ENCODE measurements around the gene MAZ.
A peak's percentile ranks its signal among the peaks of the same experiment; 100 is the strongest.
"Not testable (repeated sequence)": the region's sequence is repeated elsewhere in the genome, so short reads cannot be mapped to it uniquely, and the experiment has no call there.

MAZ gene

GRCh38 chr16:29784901-29785500 lies 21.3 kb upstream of the MAZ start:
- peak; percentile 66 for DNase-seq (ENCODE audit: low spot score)

GRCh38 chr16:29787155-29787554 lies 19.2 kb upstream of the MAZ start:
- DNase-seq (ENCODE audit: low spot score): not testable (repeated sequence)

- no peak for DNase-seq (ENCODE audit: low spot score)
Observed at GRCh38 chr16:29789775-29790182, 16.6 kb upstream of the MAZ start.

- peak; percentile 99 for DNase-seq (ENCODE audit: low spot score)
Observed at GRCh38 chr16:29790183-29790948, 16.0 kb upstream of the MAZ start, which contains the start of gene KIF22. Gene KIF22 (plus strand): TSS chr16:29790751. CDS start chr16:29790760, 9 bp downstream.

- peak; percentile 25 for DNase-seq (ENCODE audit: low spot score)
Observed at GRCh38 chr16:29790949-29791844, 15.1 kb upstream of the MAZ start.

- DNase-seq (ENCODE audit: low spot score): peak; percentile 47
Observed at GRCh38 chr16:29791845-29792807, 14.2 kb upstream of the MAZ start.

- not testable (repeated sequence) for DNase-seq (ENCODE audit: low spot score)
Observed at GRCh38 chr16:29793153-29793552, 13.2 kb upstream of the MAZ start.

GRCh38 chr16:29794231-29794710 lies 12.1 kb upstream of the MAZ start:
- no peak for DNase-seq (ENCODE audit: low spot score)

GRCh38 chr16:29802416-29802935 lies 3.9 kb upstream of the MAZ start:
- no peak for DNase-seq (ENCODE audit: low spot score)

GRCh38 chr16:29804020-29804419 lies 2.3 kb upstream of the MAZ start:
- no peak for DNase-seq (ENCODE audit: low spot score)

- DNase-seq (ENCODE audit: low spot score): peak; percentile 34
Observed at GRCh38 chr16:29804455-29805231, 1.7 kb upstream of the MAZ start.

- DNase-seq (ENCODE audit: low spot score): peak; percentile 98
Observed at GRCh38 chr16:29805232-29806098, 864 bp upstream of the MAZ start.

GRCh38 chr16:29806641-29807425 lies 504 bp downstream of the MAZ start:
- peak; percentile 55 for DNase-seq (ENCODE audit: low spot score)

- DNase-seq (ENCODE audit: low spot score): peak; percentile 89
Observed at GRCh38 chr16:29807426-29808218, 1.3 kb downstream of the MAZ start.

- no peak for DNase-seq (ENCODE audit: low spot score)
Observed at GRCh38 chr16:29808219-29808900, 2.0 kb downstream of the MAZ start.

GRCh38 chr16:29809031-29809747 lies 2.9 kb downstream of the MAZ start:
- DNase-seq (ENCODE audit: low spot score): no peak
